Limb (tissue), 2 donors: Measurements from ENCODE around the gene SZT2.

Experiments used
- DNase-seq, 2 donors: peaks; one replicate each; pipeline ENCODE4 v3.0.0-alpha.2; 2016; ENCODE audit errors: extremely low spot score in 2 of 2

SZT2 gene

GRCh38 chr1:43422995-43423671, 33.4 kb downstream of the SZT2 start:
- DNase-seq: peak in 1 of 2 donors; percentile 20

GRCh38 chr1:43423672-43424550, 34.2 kb downstream of the SZT2 start:
- DNase-seq: peak in 1 of 2 donors; percentile 15

- DNase-seq: no peak
Observed at GRCh38 chr1:43425045-43425444, 35.3 kb downstream of the SZT2 start.

- peak in 1 of 2 donors; percentile 20 for DNase-seq
Observed at GRCh38 chr1:43426221-43426620, 36.5 kb downstream of the SZT2 start.

GRCh38 chr1:43427524-43427923, 37.8 kb downstream of the SZT2 start:
- no peak for DNase-seq

GRCh38 chr1:43427941-43428340, 38.2 kb downstream of the SZT2 start:
- DNase-seq: no peak

GRCh38 chr1:43430831-43431230, 41.1 kb downstream of the SZT2 start:
- DNase-seq: no peak

GRCh38 chr1:43431676-43432075, 42.0 kb downstream of the SZT2 start:
- no peak for DNase-seq

GRCh38 chr1:43432171-43432860, 42.6 kb downstream of the SZT2 start:
- DNase-seq: no peak

- no peak for DNase-seq
Observed at GRCh38 chr1:43432907-43433306, 43.2 kb downstream of the SZT2 start.

- peak in 1 of 2 donors; percentile 11 for DNase-seq
Observed at GRCh38 chr1:43434256-43434655, 44.6 kb downstream of the SZT2 start.

GRCh38 chr1:43435146-43436145, 45.7 kb downstream of the SZT2 start:
- peak; percentile 22 to 44 for DNase-seq

GRCh38 chr1:43436371-43436770, 46.7 kb downstream of the SZT2 start:
- DNase-seq: peak in 1 of 2 donors; percentile 16

- peak in 1 of 2 donors; percentile 21 for DNase-seq
Observed at GRCh38 chr1:43437031-43437973, 47.6 kb downstream of the SZT2 start.

GRCh38 chr1:43438006-43438405, 48.3 kb downstream of the SZT2 start:
- peak in 1 of 2 donors; percentile 9 for DNase-seq

- DNase-seq: peak in 1 of 2 donors; percentile 16
Observed at GRCh38 chr1:43438576-43438952, 48.9 kb downstream of the SZT2 start.

GRCh38 chr1:43438953-43439581, 49.4 kb downstream of the SZT2 start:
- peak in 1 of 2 donors; percentile 21 for DNase-seq

- DNase-seq: peak in 1 of 2 donors; percentile 21
Observed at GRCh38 chr1:43439781-43440180, 50.1 kb downstream of the SZT2 start.

GRCh38 chr1:43440358-43440757, 50.7 kb downstream of the SZT2 start:
- peak in 1 of 2 donors; percentile 14 for DNase-seq
